Right atrium auricular region (tissue), 2 donors: ENCODE measurements around the gene MRFAP1L1. TPM values are rescaled to one million over a fixed set of nuclear protein-coding genes. Genes with fewer than 3 reads are reported as not detected.

Experiments used
- DNase-seq: peaks from one replicate; pipeline ENCODE4 v3.0.0-alpha.2; 2019; ENCODE audit warnings: low spot score
- H3K27ac ChIP-seq, 2 donors: fragments of 200-600 bp; sonication (generic); 1 replicate in 1 of 2; 2 replicates in 1 of 2; pipeline ENCODE4 v1.5.1; 2016 to 2019
- H3K27me3 ChIP-seq, 2 donors: fragments of 200-600 bp; sonication (generic); one replicate each; pipeline versions ENCODE4 v1.5.1 to v1.6.0; 2017 to 2019
- H3K36me3 ChIP-seq: fragments of 200-600 bp; sonication (generic); one replicate; pipeline ENCODE4 v1.5.1; 2016
- H3K4me1 ChIP-seq, 2 donors: fragments of 200-600 bp; sonication (generic); one replicate each; pipeline versions ENCODE4 v1.5.1 to v1.6.0; 2017 to 2019
- H3K4me3 ChIP-seq, 2 donors: fragments of 200-600 bp; sonication (generic); 1 replicate in 1 of 2; 2 replicates in 1 of 2; pipeline ENCODE4 v1.5.1; 2017 to 2019; ENCODE audit warnings: mild to moderate bottlenecking in 1 of 2, moderate library complexity in 1 of 2
- H3K9me3 ChIP-seq, 2 donors: fragments of 200-600 bp; sonication (generic); one replicate each; pipeline ENCODE4 v1.5.1; 2019
- CTCF ChIP-seq, 2 donors: fragments of 200-600 bp; sonication (generic); IDR thresholded peaks; one replicate each; pipeline ENCODE4 v1.5.1; 2019; ENCODE audit warnings: antibody characterized with exemption in 2 of 2
- total RNA-seq, 2 donors: library from RNA; depleted of rRNA; stranded (reverse); fragments of >200 nt; gene quantifications; one replicate each; pipeline ENCODE4 v1.1.0, GENCODE V29; 2016

Gene MRFAP1L1
- total RNA-seq, 2 donors from 2014 or later = 58.2 to 65.3 TPM

GRCh38 chr4:6692379-6692778 is 17.3 kb downstream of the MRFAP1L1 start:
- no peaks in the 10 kb centered on the region for H3K27me3 ChIP-seq
- no peak overlapping the region for H3K27ac ChIP-seq
- no peaks in the 10 kb centered on the region for H3K9me3 ChIP-seq
- H3K4me1 ChIP-seq = peaks cover 0 to 39% of the 10 kb centered on the region in 2 donors
- TF ChIP-seq CTCF (IDR thresholded peaks at IDR 0.05) = no peak
- DNase-seq = no peak
- no peak overlapping the region for H3K4me3 ChIP-seq
- no peaks in the 10 kb centered on the region for H3K36me3 ChIP-seq

GRCh38 chr4:6689506-6689960 is 20.1 kb downstream of the MRFAP1L1 start:
- H3K27ac ChIP-seq = no peak overlapping the region
- no peak for DNase-seq
- no peaks in the 10 kb centered on the region for H3K27me3 ChIP-seq
- no peaks in the 10 kb centered on the region for H3K36me3 ChIP-seq
- no peak for TF ChIP-seq CTCF (IDR thresholded peaks at IDR 0.05)
- H3K4me1 ChIP-seq = peaks cover 0 to 18% of the 10 kb centered on the region in 2 donors
- no peaks in the 10 kb centered on the region for H3K9me3 ChIP-seq
- H3K4me3 ChIP-seq = no peak overlapping the region

- Histone ChIP-seq H3K4me3 (no peak overlapping the region), H3K27me3 (no peaks in the 10 kb centered on the region), H3K9me3 (no peaks in the 10 kb centered on the region), H3K27ac (peak overlapping the region in 1 of 2 donors; percentile 27), H3K36me3 (no peaks in the 10 kb centered on the region), H3K4me1 (peaks cover 0 to 13% of the 10 kb centered on the region in 2 donors)
- no peak for DNase-seq
- no peak for TF ChIP-seq CTCF (IDR thresholded peaks at IDR 0.05)
Observed at GRCh38 chr4:6688879-6689505, 20.7 kb downstream of the MRFAP1L1 start.

GRCh38 chr4:6687947-6688878 is 21.5 kb downstream of the MRFAP1L1 start:
- DNase-seq = no peak
- no peak overlapping the region for H3K4me3 ChIP-seq
- TF ChIP-seq CTCF (IDR thresholded peaks at IDR 0.05) = no peak
- H3K36me3 ChIP-seq = no peaks in the 10 kb centered on the region
- no peaks in the 10 kb centered on the region for H3K27me3 ChIP-seq
- H3K9me3 ChIP-seq = no peaks in the 10 kb centered on the region
- peaks cover 0 to 12% of the 10 kb centered on the region in 2 donors for H3K4me1 ChIP-seq
- no peak overlapping the region for H3K27ac ChIP-seq

- Histone ChIP-seq H3K27ac (no peak overlapping the region), H3K4me3 (no peak overlapping the region), H3K27me3 (no peaks in the 10 kb centered on the region), H3K9me3 (no peaks in the 10 kb centered on the region), H3K4me1 (peaks cover 0 to 12% of the 10 kb centered on the region in 2 donors), H3K36me3 (no peaks in the 10 kb centered on the region)
- TF ChIP-seq CTCF (IDR thresholded peaks at IDR 0.05) = no peak
- no peak for DNase-seq
Observed at GRCh38 chr4:6686104-6686787, 23.4 kb downstream of the MRFAP1L1 start.
